Neural cell (in vitro differentiated cells): Measurements from ENCODE around the gene IPO13. TPM values are rescaled to one million over a fixed set of nuclear protein-coding genes. Genes with fewer than 3 reads are reported as not detected.
A peak's percentile ranks its signal among the peaks of the same experiment; 100 is the strongest.

Source experiments
- H2AFZ ChIP-seq: fragments of 200-600, 300-800 bp; sonication (generic), shearing (Covaris generic); 2 replicates; pipeline ENCODE4 v1.6.0; 2014; ENCODE audit warnings: low read depth, mild to moderate bottlenecking, antibody characterized with exemption, low read length, moderate library complexity
- H3F3A ChIP-seq: fragments of 200-600 bp; shearing (Covaris generic); 2 replicates; pipeline ENCODE4 v1.6.1; 2016; ENCODE audit warnings: mild to moderate bottlenecking, moderate library complexity, mixed read lengths, antibody characterized with exemption, low read length; ENCODE audit not compliant: insufficient read depth, poor library complexity, severe bottlenecking
- H3K27ac ChIP-seq: fragments of 200-600, 300-800 bp; sonication (generic), shearing (Covaris generic); 2 replicates; pipeline ENCODE4 v1.5.1; 2014; ENCODE audit warnings: mild to moderate bottlenecking, low read length, moderate library complexity
- H3K27me3 ChIP-seq: fragments of 300-800, 200-600 bp; sonication (generic), shearing (Covaris generic); 2 replicates; pipeline ENCODE4 v1.6.0; 2014; ENCODE audit warnings: mild to moderate bottlenecking, low read depth, low read length, moderate library complexity; ENCODE audit not compliant: insufficient read depth
- H3K36me3 ChIP-seq: fragments of 300-800, 200-600 bp; sonication (generic), shearing (Covaris generic); 2 replicates; pipeline ENCODE4 v1.5.1; 2014; ENCODE audit warnings: mild to moderate bottlenecking, antibody characterized with exemption, low read length, moderate library complexity; ENCODE audit not compliant: insufficient read depth
- H3K4me2 ChIP-seq: fragments of 300-800, 200-600 bp; sonication (generic), shearing (Covaris generic); 2 replicates; pipeline ENCODE4 v1.6.0; 2014; ENCODE audit warnings: mild to moderate bottlenecking, low read length
- H3K4me3 ChIP-seq: fragments of 300-800, 200-600 bp; sonication (generic), shearing (Covaris generic); 2 replicates; pipeline ENCODE4 v1.5.1; 2014; ENCODE audit warnings: mild to moderate bottlenecking, low read length, moderate library complexity
- H3K79me2 ChIP-seq: fragments of 200-600 bp; shearing (Covaris generic); replicated peaks from 2 replicates; pipeline ENCODE4 v1.6.0; 2014; ENCODE audit warnings: mild to moderate bottlenecking, low read length, moderate library complexity; ENCODE audit not compliant: insufficient read depth
- H3K9ac ChIP-seq: fragments of 300-800, 200-600 bp; sonication (generic), shearing (Covaris generic); 2 replicates; pipeline ENCODE4 v1.6.1; 2016; ENCODE audit warnings: mild to moderate bottlenecking, low read length, mixed read lengths
- H3K9me2 ChIP-seq: fragments of 200-600 bp; shearing (Covaris generic); 2 replicates; pipeline ENCODE4 v1.6.1; 2016; ENCODE audit warnings: mild to moderate bottlenecking, low read length, mixed read lengths; ENCODE audit not compliant: insufficient read depth
- H3K9me3 ChIP-seq: fragments of 200-600, 300-800 bp; sonication (generic), shearing (Covaris generic); 2 replicates; pipeline ENCODE4 v1.6.1; 2016; ENCODE audit warnings: mild to moderate bottlenecking, mixed run types, low read length, moderate library complexity, mixed read lengths
- H4K20me1 ChIP-seq: fragments of 200-600 bp; shearing (Covaris generic); 2 replicates; pipeline ENCODE4 v1.6.1; 2016; ENCODE audit warnings: mild to moderate bottlenecking, mixed run types; ENCODE audit not compliant: insufficient read depth
- EP300 ChIP-seq: fragments of 450-650 bp; conservative IDR thresholded peaks from 2 replicates; pipeline ENCODE4 v1.6.1; 2014; ENCODE audit warnings: antibody characterized with exemption, mild to moderate bottlenecking, moderate library complexity; ENCODE audit not compliant: poor library complexity, severe bottlenecking
- EZH2 ChIP-seq: fragments of 200-600, 300-800 bp; shearing (Covaris generic), sonication (generic); IDR thresholded peaks from 2 replicates; pipeline ENCODE4 v1.6.1; 2014; ENCODE audit warnings: antibody characterized with exemption, low read length, borderline replicate concordance, mild to moderate bottlenecking; ENCODE audit not compliant: insufficient read depth, poor library complexity, severe bottlenecking
- MXI1 ChIP-seq: fragments of 450-650 bp; conservative IDR thresholded peaks from 2 replicates; pipeline ENCODE4 v1.6.1; 2014; ENCODE audit warnings: antibody characterized with exemption, mild to moderate bottlenecking; ENCODE audit not compliant: poor library complexity, severe bottlenecking
- POLR2AphosphoS5 ChIP-seq: IDR thresholded peaks from 2 replicates; pipeline ENCODE4 v1.6.1; 2012
- RAD21 ChIP-seq: fragments of 450-650 bp; conservative IDR thresholded peaks from 2 replicates; pipeline ENCODE4 v1.6.1; 2014; ENCODE audit warnings: antibody characterized with exemption, mild to moderate bottlenecking, moderate library complexity
- SMC3 ChIP-seq: fragments of 450-650 bp; conservative IDR thresholded peaks from 2 replicates; pipeline ENCODE4 v1.6.1; 2014; ENCODE audit warnings: antibody characterized with exemption, mild to moderate bottlenecking, moderate library complexity; ENCODE audit not compliant: poor library complexity
- TAF1 ChIP-seq: IDR thresholded peaks from 2 replicates; pipeline ENCODE4 v1.6.1; 2012; ENCODE audit warnings: low read depth
- polyA plus RNA-seq: library from polyadenylated mRNA; depleted of rRNA; stranded (reverse); fragments of >200 nt; gene quantifications from 2 replicates; pipeline ENCODE4 v1.2.3, GENCODE V29; 2014
- TF ChIP-seq, protein P1 (sequence below): fragments of 450-650 bp; IDR thresholded peaks from 2 replicates; pipeline ENCODE4 v1.5.1; 2014; ENCODE audit warnings: antibody characterized with exemption, mild to moderate bottlenecking, moderate library complexity; ENCODE audit not compliant: poor library complexity, severe bottlenecking
- TF ChIP-seq, protein P2 (sequence below): IDR thresholded peaks from 2 replicates; pipeline ENCODE4 v1.6.1; 2012; ENCODE audit warnings: borderline replicate concordance

IPO13 gene
- polyA plus RNA-seq, 1 donor from 2014 or later = 29.8 TPM

DNA sequence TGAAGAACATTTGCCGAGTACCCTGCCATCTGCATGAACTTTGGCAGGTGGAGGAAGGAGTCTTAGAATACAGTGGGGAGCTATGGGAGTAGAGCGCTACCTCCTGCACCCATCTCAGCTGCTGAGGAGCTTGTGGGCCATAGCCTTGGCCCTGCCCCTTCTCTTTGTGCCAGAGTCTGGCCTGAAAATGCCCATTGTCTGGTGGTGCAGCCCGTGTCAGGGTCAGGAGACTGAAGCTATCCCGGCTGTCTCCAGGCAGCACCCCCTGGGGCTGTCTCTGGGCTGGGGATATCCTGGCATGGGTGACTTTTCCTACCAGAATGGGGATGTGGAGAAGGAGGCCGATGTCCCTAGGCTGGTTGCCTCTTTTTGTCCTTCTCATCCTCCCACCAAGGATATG lies 7.3 kb downstream of the IPO13 start:
- Histone ChIP-seq H3K27me3 (no peaks in the 10 kb centered on the region), H4K20me1 (no peaks in the 10 kb centered on the region), H3K4me3 (peak overlapping the region; percentile 78), H3K27ac (peak overlapping the region; percentile 99), H3K36me3 (peaks cover 14% of the 10 kb centered on the region), H3K79me2 (peaks cover 42% of the 10 kb centered on the region), H3F3A (no peaks in the 10 kb centered on the region), H3K9ac (peak overlapping the region; percentile 86), H3K4me2 (peak overlapping the region; percentile 95), H2AFZ (no peak overlapping the region), H3K9me2 (no peaks in the 10 kb centered on the region), H3K9me3 (no peaks in the 10 kb centered on the region)
- no peak for TF ChIP-seq EZH2
- no peak for TF ChIP-seq RAD21
- TF ChIP-seq EP300 = no peak
- no peak for TF ChIP-seq MXI1
- TF ChIP-seq POLR2AphosphoS5 = no peak

DNA sequence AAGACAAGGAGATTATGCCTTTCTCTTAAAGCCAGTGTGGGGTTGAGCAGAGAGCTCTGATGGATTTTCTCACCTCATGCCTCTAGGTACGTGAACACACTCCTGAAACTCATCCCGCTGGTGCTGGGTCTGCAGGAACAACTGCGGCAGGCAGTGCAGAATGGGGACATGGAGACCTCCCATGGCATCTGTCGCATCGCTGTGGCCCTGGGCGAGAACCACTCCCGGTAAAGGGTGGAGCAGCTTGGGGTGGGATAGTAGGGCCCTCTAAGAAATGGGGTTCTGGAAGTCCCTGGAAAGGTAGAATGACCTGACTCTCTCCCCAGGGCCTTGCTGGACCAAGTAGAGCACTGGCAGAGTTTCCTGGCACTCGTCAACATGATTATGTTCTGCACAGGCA lies 9.5 kb downstream of the IPO13 start:
- peaks cover 17% of the 10 kb centered on the region for H3K36me3 ChIP-seq
- H3K4me3 ChIP-seq = no peak overlapping the region
- no peak overlapping the region for H2AFZ ChIP-seq
- H3K27ac ChIP-seq = no peak overlapping the region
- no peaks in the 10 kb centered on the region for H3K27me3 ChIP-seq
- no peaks in the 10 kb centered on the region for H3F3A ChIP-seq
- H3K9ac ChIP-seq = no peak overlapping the region
- H3K9me2 ChIP-seq = no peaks in the 10 kb centered on the region
- H3K9me3 ChIP-seq = no peaks in the 10 kb centered on the region
- H4K20me1 ChIP-seq = no peaks in the 10 kb centered on the region
- H3K79me2 ChIP-seq = peaks cover 30% of the 10 kb centered on the region
- no peak overlapping the region for H3K4me2 ChIP-seq
- no peak for TF ChIP-seq SMC3
- TF ChIP-seq MXI1 = no peak
- TF ChIP-seq TAF1 = no peak
- no peak for TF ChIP-seq EP300
- no peak for TF ChIP-seq EZH2
- no peak for TF ChIP-seq RAD21
- no peak for TF ChIP-seq POLR2AphosphoS5
- TF ChIP-seq, protein P1, sequence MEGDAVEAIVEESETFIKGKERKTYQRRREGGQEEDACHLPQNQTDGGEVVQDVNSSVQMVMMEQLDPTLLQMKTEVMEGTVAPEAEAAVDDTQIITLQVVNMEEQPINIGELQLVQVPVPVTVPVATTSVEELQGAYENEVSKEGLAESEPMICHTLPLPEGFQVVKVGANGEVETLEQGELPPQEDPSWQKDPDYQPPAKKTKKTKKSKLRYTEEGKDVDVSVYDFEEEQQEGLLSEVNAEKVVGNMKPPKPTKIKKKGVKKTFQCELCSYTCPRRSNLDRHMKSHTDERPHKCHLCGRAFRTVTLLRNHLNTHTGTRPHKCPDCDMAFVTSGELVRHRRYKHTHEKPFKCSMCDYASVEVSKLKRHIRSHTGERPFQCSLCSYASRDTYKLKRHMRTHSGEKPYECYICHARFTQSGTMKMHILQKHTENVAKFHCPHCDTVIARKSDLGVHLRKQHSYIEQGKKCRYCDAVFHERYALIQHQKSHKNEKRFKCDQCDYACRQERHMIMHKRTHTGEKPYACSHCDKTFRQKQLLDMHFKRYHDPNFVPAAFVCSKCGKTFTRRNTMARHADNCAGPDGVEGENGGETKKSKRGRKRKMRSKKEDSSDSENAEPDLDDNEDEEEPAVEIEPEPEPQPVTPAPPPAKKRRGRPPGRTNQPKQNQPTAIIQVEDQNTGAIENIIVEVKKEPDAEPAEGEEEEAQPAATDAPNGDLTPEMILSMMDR = no peak
- TF ChIP-seq, protein P2, sequence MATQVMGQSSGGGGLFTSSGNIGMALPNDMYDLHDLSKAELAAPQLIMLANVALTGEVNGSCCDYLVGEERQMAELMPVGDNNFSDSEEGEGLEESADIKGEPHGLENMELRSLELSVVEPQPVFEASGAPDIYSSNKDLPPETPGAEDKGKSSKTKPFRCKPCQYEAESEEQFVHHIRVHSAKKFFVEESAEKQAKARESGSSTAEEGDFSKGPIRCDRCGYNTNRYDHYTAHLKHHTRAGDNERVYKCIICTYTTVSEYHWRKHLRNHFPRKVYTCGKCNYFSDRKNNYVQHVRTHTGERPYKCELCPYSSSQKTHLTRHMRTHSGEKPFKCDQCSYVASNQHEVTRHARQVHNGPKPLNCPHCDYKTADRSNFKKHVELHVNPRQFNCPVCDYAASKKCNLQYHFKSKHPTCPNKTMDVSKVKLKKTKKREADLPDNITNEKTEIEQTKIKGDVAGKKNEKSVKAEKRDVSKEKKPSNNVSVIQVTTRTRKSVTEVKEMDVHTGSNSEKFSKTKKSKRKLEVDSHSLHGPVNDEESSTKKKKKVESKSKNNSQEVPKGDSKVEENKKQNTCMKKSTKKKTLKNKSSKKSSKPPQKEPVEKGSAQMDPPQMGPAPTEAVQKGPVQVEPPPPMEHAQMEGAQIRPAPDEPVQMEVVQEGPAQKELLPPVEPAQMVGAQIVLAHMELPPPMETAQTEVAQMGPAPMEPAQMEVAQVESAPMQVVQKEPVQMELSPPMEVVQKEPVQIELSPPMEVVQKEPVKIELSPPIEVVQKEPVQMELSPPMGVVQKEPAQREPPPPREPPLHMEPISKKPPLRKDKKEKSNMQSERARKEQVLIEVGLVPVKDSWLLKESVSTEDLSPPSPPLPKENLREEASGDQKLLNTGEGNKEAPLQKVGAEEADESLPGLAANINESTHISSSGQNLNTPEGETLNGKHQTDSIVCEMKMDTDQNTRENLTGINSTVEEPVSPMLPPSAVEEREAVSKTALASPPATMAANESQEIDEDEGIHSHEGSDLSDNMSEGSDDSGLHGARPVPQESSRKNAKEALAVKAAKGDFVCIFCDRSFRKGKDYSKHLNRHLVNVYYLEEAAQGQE = no peak
